Activated CD8-positive, alpha-beta memory T cell treated with anti-CD3 and anti-CD28 coated beads, Interleukin-2, amount 50 U/mL, for 24 hours (primary cell): ENCODE data around the gene ST7.

ENCODE experiments used
- DNase-seq: peaks from one replicate; pipeline ENCODE4 v3.0.0-alpha.2; 2020; ENCODE audit errors: extremely low read depth

ST7 gene

DNA sequence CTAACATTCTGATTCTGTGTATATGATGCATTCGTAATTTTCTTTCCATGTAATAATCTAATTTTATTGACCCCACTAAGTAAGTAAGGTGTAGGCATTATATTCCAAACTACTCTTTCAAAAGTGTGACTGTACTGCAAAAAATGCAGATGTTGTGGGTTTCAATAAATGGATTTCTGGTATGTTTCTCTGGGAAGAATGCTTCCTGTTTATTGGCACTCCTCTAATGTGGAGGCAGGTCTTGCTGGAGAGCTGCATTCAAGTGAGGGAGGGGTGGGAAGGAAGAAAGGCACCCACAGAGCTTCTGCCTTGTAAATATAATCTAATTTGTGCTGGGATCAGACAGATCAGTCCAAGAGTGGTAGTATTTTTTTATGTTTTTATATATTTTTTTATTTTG is 23.9 kb downstream of the ST7 start:
- DNase-seq: no peak

DNA sequence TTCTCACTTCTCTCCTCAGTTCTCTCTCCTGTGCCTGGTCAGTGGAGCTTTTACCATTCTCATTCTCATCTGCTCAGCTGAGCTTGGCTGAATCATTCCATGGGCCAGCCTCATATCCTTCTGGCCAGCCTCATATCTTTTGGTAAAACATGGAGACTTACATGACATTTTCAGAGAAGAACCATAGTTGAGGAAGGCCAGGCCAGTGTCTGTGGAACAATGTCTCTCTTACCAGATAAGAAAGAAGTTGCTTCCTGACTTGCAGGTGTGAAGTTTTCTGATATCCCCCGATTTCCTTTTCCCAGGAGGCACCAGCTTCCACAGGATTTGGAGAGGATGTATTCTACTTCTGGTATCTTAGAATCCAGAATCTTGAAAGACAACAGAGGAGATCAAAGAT is 24.7 kb downstream of the ST7 start:
- DNase-seq: no peak

DNA sequence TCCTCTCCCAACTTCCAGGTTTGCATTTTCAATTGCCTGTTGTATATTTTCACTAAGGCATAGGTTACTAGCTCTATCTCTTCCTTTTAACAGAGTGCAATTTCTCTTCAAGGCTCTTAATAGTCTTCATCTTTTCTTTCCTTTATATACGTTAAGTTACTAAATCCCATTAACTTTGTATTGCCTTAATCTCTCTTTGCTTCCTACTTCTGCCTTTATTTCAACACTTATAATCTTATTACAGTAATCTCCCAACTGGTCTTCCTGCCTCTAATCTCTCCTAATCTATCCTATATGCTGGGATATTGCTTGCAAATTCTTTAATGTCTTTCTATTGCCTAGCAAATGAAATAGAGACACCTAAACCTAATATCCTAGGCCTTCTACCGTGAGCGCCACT is 26.1 kb downstream of the ST7 start:
- DNase-seq: no peak

DNA sequence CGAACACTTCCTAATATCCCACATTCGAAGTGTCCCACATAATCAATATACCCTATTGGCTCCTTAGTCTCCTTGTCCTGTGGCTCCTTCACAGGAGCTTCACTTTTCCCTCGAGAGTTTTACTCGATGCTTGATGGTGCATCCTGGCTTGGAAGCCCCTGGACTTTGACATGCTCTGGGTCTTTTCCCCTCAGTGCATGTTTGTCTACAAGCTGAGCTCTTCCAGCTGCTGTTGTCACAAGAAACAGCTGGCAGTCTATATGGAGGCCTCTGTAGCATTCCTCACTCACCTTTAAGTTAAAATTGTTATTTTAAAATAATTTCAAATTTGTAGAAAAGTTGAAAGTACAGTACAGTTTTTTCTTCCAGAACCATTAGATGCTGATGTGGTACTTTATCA is 27.1 kb downstream of the ST7 start:
- no peak for DNase-seq

DNA sequence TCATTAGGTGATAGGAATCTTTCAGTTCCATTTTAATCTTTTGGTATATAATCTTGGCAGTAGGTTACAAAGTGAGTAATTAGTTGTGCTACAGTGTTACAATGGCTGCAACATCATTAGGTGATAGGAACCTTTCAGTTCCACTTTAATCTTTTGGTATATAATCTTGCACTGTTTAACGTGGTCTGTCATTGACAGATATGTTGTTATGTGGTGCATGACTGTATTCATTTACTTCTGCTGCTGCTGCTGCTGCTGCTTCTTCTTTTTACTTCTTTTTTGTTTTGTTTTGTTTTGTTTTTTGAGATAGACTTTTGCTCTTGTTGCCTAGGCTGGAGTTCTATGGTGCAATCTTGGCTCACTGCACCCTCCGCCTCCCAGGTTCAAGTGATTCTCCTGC is 28.6 kb downstream of the ST7 start:
- DNase-seq: no peak

GRCh38 chr7:116984511-116984910 is 31.2 kb downstream of the ST7 start:
- no peak for DNase-seq

- DNase-seq: no peak
These were observed 31.6 kb downstream of the ST7 start for GRCh38 chr7:116984917-116985316.

DNA sequence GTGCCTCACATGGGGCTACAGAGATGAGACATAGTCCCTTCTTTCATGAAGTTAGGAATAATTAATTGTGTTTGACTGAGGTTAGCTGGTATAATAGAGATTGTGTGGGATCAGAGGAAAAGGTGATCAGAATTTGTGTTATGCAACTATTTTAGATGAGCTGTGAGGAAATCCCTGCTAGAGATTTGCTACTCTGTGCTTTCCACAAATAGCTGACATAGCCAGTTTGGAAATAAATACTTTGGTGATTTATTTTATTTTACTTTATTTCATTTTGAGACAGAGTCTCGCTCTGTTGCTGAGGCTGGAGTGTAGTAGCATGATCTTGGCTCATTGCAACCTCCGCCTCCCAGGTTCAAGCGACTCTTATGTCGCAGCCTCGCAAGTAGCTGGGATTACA is 32.3 kb downstream of the ST7 start:
- no peak for DNase-seq

DNA sequence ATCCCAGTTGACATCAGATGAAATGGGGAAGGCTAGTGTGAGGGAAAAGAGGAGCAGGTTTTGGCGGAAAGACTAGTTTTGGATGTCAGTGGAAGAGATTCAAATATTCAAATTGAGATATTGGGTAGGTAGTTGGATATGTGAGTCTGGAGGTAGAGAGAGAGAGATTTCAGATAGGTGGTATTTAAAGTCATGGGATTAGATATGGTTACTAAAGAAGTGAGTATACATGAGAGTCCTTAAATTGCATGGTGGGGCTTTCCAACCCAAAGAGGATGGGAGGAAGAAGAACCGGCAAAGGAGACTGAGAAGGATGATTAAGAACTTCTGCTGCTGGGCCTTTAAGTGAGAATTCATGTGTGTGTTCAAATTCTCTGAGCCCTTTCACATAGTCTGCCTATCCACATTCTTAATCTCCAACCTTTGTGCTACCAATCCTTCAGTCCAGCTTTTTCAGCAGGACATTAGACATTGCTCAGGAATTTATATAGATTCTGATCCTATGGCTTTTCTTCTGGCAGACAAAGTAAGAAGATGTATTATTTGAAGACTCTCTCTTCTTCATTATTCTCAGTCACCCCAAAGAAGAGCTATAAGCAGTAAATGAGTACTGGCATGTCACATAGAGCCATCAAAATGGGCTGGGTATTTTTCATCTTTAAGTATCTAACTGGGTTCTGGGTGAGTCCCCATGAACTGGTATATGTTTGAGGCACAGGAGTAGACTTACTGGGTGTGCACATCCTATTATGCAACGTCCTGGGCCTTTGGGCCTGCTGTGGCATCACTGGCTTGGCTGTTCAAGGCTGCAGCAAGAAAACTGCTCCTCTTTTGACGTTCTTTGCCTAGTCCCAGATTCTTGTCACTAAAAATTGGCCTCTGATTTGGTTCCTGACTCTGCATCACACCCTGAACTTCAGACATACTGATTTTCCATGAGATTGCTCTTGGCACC is 33.6 kb downstream of the ST7 start:
- no peak for DNase-seq

DNA sequence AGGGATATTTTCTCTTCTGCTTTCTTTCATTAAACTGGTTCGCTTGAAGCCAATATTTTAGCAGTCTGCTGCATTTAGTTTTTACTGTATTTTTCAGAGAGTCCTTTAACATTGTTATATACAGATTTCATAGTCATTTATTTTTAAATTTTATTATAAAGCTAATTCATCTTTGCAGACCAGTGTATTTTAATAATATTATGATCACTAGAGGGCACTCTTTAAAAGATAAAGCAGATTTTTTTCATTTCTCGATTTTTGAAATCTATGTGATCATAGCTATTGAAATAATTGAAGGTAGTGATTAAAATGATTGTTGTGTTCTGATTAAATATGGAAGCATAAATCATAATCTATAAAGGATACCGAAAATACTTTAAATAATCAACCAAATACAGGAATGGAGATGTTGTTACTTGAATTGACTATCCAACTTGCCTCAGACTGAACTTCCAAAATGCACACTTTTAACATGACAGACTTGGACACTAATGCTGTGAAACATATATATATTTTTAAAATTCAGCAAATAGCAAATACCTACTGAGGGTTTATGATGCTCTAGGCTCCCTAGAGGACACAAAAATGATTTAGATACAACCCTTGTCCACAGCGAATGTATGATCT is 35.2 kb downstream of the ST7 start:
- no peak for DNase-seq

- no peak for DNase-seq
These were observed 36.8 kb downstream of the ST7 start for GRCh38 chr7:116990056-116990455.

- no peak for DNase-seq
These were observed 37.9 kb downstream of the ST7 start for GRCh38 chr7:116991233-116991632.

GRCh38 chr7:116994611-116995010 is 41.3 kb downstream of the ST7 start:
- DNase-seq: no peak

GRCh38 chr7:116997972-116998371 is 44.7 kb downstream of the ST7 start:
- DNase-seq: no peak

DNA sequence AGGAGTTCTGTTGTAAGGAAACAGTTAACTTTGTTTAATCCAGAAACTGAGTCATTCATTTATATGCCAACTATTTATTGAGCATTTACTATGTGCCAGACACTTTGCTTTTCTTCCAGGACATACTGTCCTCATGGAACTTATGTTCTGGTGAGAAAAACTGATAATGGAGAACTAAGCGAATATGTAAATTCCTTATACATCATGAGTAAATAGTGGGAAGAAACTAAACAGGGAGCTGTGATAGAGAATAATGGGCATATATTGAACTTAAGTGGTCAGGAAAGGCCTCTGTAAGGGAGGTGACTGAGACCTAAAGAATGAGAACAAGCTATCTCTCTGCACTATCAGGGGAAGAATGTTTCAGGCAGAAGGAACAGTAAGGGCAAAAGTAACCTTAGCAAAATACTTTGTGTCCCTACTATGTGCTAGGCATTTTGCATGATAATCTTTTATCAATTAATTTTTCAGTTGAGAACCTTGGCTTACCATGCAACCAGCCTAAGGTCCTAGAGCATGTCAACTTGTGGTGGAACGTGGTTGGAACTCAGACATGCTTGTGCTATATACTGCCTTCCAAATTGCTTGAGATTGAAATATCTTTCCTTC is 45.4 kb downstream of the ST7 start:
- no peak for DNase-seq

- DNase-seq: no peak
These were observed 46.0 kb downstream of the ST7 start for GRCh38 chr7:116999311-116999710.

DNA sequence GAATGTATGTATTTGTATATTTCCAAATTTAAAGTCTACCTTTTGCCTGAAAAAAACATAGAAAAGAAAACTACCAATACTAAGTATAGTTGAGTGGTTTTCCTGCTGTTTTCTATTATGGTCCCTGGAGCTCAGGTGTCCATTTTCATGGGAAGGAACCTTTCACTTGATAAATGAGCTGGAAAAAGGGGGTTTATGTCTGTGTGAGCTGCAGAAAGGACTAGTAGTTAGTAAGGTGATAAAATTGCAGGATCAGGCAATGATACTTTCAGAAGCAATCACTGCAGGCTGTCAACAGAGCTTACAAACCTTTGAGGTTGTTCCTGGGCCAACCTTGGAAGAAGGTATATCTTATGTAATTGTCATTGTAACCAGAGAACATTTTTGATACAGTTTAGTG is 48.0 kb downstream of the ST7 start:
- no peak for DNase-seq

- no peak for DNase-seq
These were observed 51.6 kb downstream of the ST7 start for GRCh38 chr7:117004899-117005298.

- DNase-seq: no peak
These were observed 52.1 kb downstream of the ST7 start for GRCh38 chr7:117005449-117005848.

DNA sequence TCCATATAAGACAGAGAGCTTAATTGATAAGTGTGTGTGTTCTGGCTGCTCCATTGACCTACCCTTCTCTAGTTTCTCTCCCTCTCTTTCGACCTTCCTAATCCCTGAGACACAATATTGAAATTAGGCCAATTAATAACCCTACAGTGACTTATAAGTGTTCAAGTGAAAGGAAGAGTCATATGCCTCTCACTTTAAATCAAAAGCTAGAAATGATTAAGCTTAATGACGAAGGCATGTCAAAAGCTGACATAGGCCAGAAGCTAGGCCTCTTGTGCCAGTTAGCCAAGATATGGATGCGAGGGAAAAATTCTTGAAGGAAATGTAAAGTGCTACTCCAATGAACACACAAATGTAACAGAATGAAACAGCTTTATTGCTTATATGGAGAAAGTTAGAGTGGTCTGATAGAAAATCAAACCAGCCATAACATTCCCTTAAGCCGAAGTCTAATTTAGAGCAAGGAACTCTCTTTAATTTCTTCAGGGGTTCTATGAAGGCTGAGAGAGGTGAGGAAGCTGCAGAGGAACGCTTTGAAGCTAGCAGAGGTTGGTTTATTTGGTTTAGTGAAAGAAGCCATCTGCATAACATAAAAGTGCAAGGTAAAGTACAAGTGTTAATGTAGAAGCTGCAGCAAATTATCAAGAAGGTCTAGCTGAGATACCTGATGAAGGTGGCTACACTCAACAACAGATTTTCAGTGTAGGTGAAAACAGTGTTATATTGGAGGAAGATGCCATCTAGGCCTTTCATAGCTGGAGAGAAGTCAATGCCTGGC is 53.8 kb downstream of the ST7 start:
- no peak for DNase-seq

- no peak for DNase-seq
These were observed 55.0 kb downstream of the ST7 start for GRCh38 chr7:117008118-117008885.
